ENCODE measurements around the gene FAIM2. TPM values are rescaled to one million over a fixed set of nuclear protein-coding genes. Genes with fewer than 3 reads are reported as not detected.

The FAIM2 gene
- total RNA-seq, 1 experiment from 2014 or later: 0.22 TPM

GRCh38 chr12:49827051-49827400, 76.7 kb downstream of the FAIM2 start (continued):
- TF ChIP-seq ATF3 (CRISPR knock-in tag; conservative IDR thresholded peaks at IDR 0.05): no peak
- no peak for TF ChIP-seq TCF7 (CRISPR knock-in tag; IDR thresholded peaks at IDR 0.05; ENCODE audit: low read depth)
- TF ChIP-seq FOXJ3 (CRISPR knock-in tag; IDR thresholded peaks at IDR 0.05; ENCODE audit: borderline replicate concordance): no peak

GRCh38 chr12:49825971-49826421, 77.7 kb downstream of the FAIM2 start:
- DNase-seq (ENCODE audit: low spot score): no peak
- H3K27ac Mint-ChIP-seq: no peak overlapping the region
- H3K27me3 Mint-ChIP-seq (ENCODE audit: low read depth): no peaks in the 10 kb centered on the region
- peaks cover 42% of the 10 kb centered on the region for H3K4me1 Mint-ChIP-seq
- no peak for ATAC-seq
- no peaks in the 10 kb centered on the region for H3K9me3 Mint-ChIP-seq
- H3K36me3 Mint-ChIP-seq: peaks cover 8% of the 10 kb centered on the region
- CTCF ChIA-PET: interaction anchor here (0.6 to 4.8 kb wide), 9 partner anchors 13 to 245 kb away, joined by 3 to 33 read pairs (median 4); partner anchors contain the start of genes PRPF40B and TMBIM6
- TF ChIP-seq ARID4B (CRISPR knock-in tag; IDR thresholded peaks at IDR 0.05; ENCODE audit: borderline replicate concordance): no peak
- TF ChIP-seq AFF4 (CRISPR knock-in tag; IDR thresholded peaks at IDR 0.05; ENCODE audit: borderline replicate concordance): no peak
- POLR2A ChIA-PET: interaction anchor here (0.8 kb wide), 1 partner anchor 15 kb away, joined by 7 read pairs; no protein-coding TSS in a partner anchor
- H3K4me3 Mint-ChIP-seq: no peak overlapping the region

GRCh38 chr12:49825360-49825970, 78.2 kb downstream of the FAIM2 start:
- no peak overlapping the region for H3K4me3 Mint-ChIP-seq

GRCh38 chr12:49824895-49825294, 78.8 kb downstream of the FAIM2 start:
- peak overlapping the region; percentile 86; the same call in 1 of the 2 replicates for H3K27ac Mint-ChIP-seq
- CTCF ChIA-PET: interaction anchor here (1.3 to 4.8 kb wide), 5 partner anchors 13 to 47 kb away, joined by 3 to 33 read pairs (median 4); no protein-coding TSS in a partner anchor
- H3K4me1 Mint-ChIP-seq: peaks cover 50% of the 10 kb centered on the region
- H3K36me3 Mint-ChIP-seq: peaks cover 8% of the 10 kb centered on the region
- no peaks in the 10 kb centered on the region for H3K9me3 Mint-ChIP-seq
- no peaks in the 10 kb centered on the region for H3K27me3 Mint-ChIP-seq (ENCODE audit: low read depth)
- POLR2A ChIA-PET: no interaction called here
- DNase-seq (ENCODE audit: low spot score) (no peak), ATAC-seq (no peak)
- H3K4me3 Mint-ChIP-seq: no peak overlapping the region
- no peak for TF ChIP-seq NFATC4 (CRISPR knock-in tag; IDR thresholded peaks at IDR 0.05)
- no peak for TF ChIP-seq IRF2 (CRISPR knock-in tag; IDR thresholded peaks at IDR 0.05; ENCODE audit: borderline replicate concordance, low read depth)
- no peak for TF ChIP-seq ZNF532 (CRISPR knock-in tag; IDR thresholded peaks at IDR 0.05; ENCODE audit: borderline replicate concordance)
- TF ChIP-seq KAT7 (CRISPR knock-in tag; IDR thresholded peaks at IDR 0.05; ENCODE audit: borderline replicate concordance): no peak
- TF ChIP-seq TEAD4 (CRISPR knock-in tag; IDR thresholded peaks at IDR 0.05): no peak
- TF ChIP-seq E2F1 (CRISPR knock-in tag; IDR thresholded peaks at IDR 0.05): no peak
- TF ChIP-seq NR1H2 (CRISPR knock-in tag; IDR thresholded peaks at IDR 0.05): no peak
- no peak for TF ChIP-seq OVOL2 (CRISPR knock-in tag; IDR thresholded peaks at IDR 0.05; ENCODE audit: borderline replicate concordance)

More at GRCh38 chr12:49825360-49825970, 78.2 kb downstream of the FAIM2 start:
- POLR2A ChIA-PET: interaction anchor here (0.8 kb wide), 1 partner anchor 14 kb away, joined by 7 read pairs; no protein-coding TSS in a partner anchor
- peaks cover 8% of the 10 kb centered on the region for H3K36me3 Mint-ChIP-seq
- CTCF ChIA-PET: interaction anchor here (0.6 to 4.8 kb wide), 10 partner anchors 13 to 245 kb away, joined by 3 to 33 read pairs (median 4); partner anchors contain the start of genes PRPF40B and TMBIM6
- no peak for ATAC-seq
- H3K9me3 Mint-ChIP-seq: no peaks in the 10 kb centered on the region
- TF ChIP-seq MXD4 (CRISPR knock-in tag; IDR thresholded peaks at IDR 0.05; ENCODE audit: borderline replicate concordance): no peak
- TF ChIP-seq ZNF423 (CRISPR knock-in tag; IDR thresholded peaks at IDR 0.05): peak; percentile 67
- no peaks in the 10 kb centered on the region for H3K27me3 Mint-ChIP-seq (ENCODE audit: low read depth)
- H3K27ac Mint-ChIP-seq: peak overlapping the region; percentile 60; the same call in 1 of the 2 replicates
- peaks cover 47% of the 10 kb centered on the region for H3K4me1 Mint-ChIP-seq
- no peak for DNase-seq (ENCODE audit: low spot score)
